Activated CD8-positive, alpha-beta memory T cell treated with anti-CD3 and anti-CD28 coated beads for 4 hours (primary cell): Measurements from ENCODE around the gene ARHGAP18.

Experiments used
- DNase-seq, 2 donors: peaks; one replicate each; pipeline ENCODE4 v3.0.0-alpha.2; 2020; ENCODE audit warnings: low read depth in 2 of 2

Gene ARHGAP18

GRCh38 chr6:129725341-129725740 lies 15.4 kb upstream of the ARHGAP18 start:
- DNase-seq: no peak

GRCh38 chr6:129719692-129720091 lies 9.7 kb upstream of the ARHGAP18 start:
- DNase-seq: no peak

GRCh38 chr6:129717277-129717676 lies 7.3 kb upstream of the ARHGAP18 start:
- DNase-seq: no peak

GRCh38 chr6:129713806-129714333 lies 3.9 kb upstream of the ARHGAP18 start:
- DNase-seq: no peak

- DNase-seq: no peak
Observed at GRCh38 chr6:129711271-129711631, 1.3 kb upstream of the ARHGAP18 start.

- DNase-seq: no peak
Observed at GRCh38 chr6:129710450-129711270, 683 bp upstream of the ARHGAP18 start.

GRCh38 chr6:129709196-129709768 lies 695 bp downstream of the ARHGAP18 start:
- DNase-seq: no peak

- DNase-seq: no peak
Observed at GRCh38 chr6:129708496-129709195, 1.3 kb downstream of the ARHGAP18 start.

- no peak for DNase-seq
Observed at GRCh38 chr6:129707882-129708495, 2.0 kb downstream of the ARHGAP18 start.

GRCh38 chr6:129707028-129707427 lies 2.9 kb downstream of the ARHGAP18 start:
- DNase-seq: no peak

GRCh38 chr6:129705212-129705611 lies 4.8 kb downstream of the ARHGAP18 start:
- DNase-seq: no peak

- no peak for DNase-seq
Observed at GRCh38 chr6:129704708-129705107, 5.3 kb downstream of the ARHGAP18 start.

- DNase-seq: no peak
Observed at GRCh38 chr6:129701721-129702455, 8.1 kb downstream of the ARHGAP18 start.

GRCh38 chr6:129700666-129701065 lies 9.3 kb downstream of the ARHGAP18 start:
- DNase-seq: no peak

GRCh38 chr6:129699659-129700058 lies 10.3 kb downstream of the ARHGAP18 start:
- DNase-seq: no peak

- no peak for DNase-seq
Observed at GRCh38 chr6:129698430-129698829, 11.5 kb downstream of the ARHGAP18 start.

GRCh38 chr6:129697788-129698187 lies 12.2 kb downstream of the ARHGAP18 start:
- no peak for DNase-seq

GRCh38 chr6:129696843-129697242 lies 13.1 kb downstream of the ARHGAP18 start:
- no peak for DNase-seq

GRCh38 chr6:129696028-129696418 lies 14.0 kb downstream of the ARHGAP18 start:
- DNase-seq: no peak

- DNase-seq: no peak
Observed at GRCh38 chr6:129695373-129696027, 14.5 kb downstream of the ARHGAP18 start.

- DNase-seq: no peak
Observed at GRCh38 chr6:129694036-129694435, 15.9 kb downstream of the ARHGAP18 start.
